Thymus (tissue), 11 donors: Measurements from ENCODE around the gene NBPF20. TPM values are rescaled to one million over a fixed set of nuclear protein-coding genes. Genes with fewer than 3 reads are reported as not detected.
A peak's percentile ranks its signal among the peaks of the same experiment; 100 is the strongest.
"Not testable (repeated sequence)": the region's sequence is repeated elsewhere in the genome, so short reads cannot be mapped to it uniquely, and the experiment has no call there.

Source experiments
- DNase-seq, 9 donors: peaks; one replicate each; pipeline ENCODE4 v3.0.0-alpha.2; 2013; ENCODE audit warnings: low spot score in 9 of 9, low read depth in 6 of 9, missing footprints in 1 of 9
- H3K27ac ChIP-seq, 2 donors: one replicate each; pipeline ENCODE4 v1.5.1; 2013; ENCODE audit warnings: control low read depth in 1 of 2, low read depth in 1 of 2, low read length in 1 of 2, mild to moderate bottlenecking in 1 of 2, moderate library complexity in 1 of 2
- H3K27me3 ChIP-seq, 2 donors: one replicate each; pipeline ENCODE4 v1.5.1; 2013; ENCODE audit warnings: low read length in 1 of 2; ENCODE audit not compliant: control insufficient read depth in 2 of 2, insufficient read depth in 1 of 2
- H3K36me3 ChIP-seq, 2 donors: one replicate each; pipeline ENCODE4 v1.5.1; 2013; ENCODE audit warnings: low read length in 1 of 2, mild to moderate bottlenecking in 1 of 2, moderate library complexity in 1 of 2; ENCODE audit not compliant: control insufficient read depth in 2 of 2, insufficient read depth in 2 of 2
- H3K4me1 ChIP-seq, 2 donors: one replicate each; pipeline ENCODE4 v1.5.1; 2013; ENCODE audit warnings: low read length in 2 of 2; ENCODE audit not compliant: control insufficient read depth in 2 of 2, insufficient read depth in 2 of 2
- H3K4me3 ChIP-seq, 2 donors: one replicate each; pipeline ENCODE4 v1.5.1; 2013; ENCODE audit warnings: low read length in 2 of 2, control low read depth in 1 of 2, mild to moderate bottlenecking in 1 of 2
- H3K9me3 ChIP-seq, 2 donors: one replicate each; pipeline ENCODE4 v1.5.1; 2013; ENCODE audit warnings: low read length in 1 of 2, mild to moderate bottlenecking in 1 of 2; ENCODE audit not compliant: control insufficient read depth in 2 of 2, insufficient read depth in 1 of 2
- WGBS: extraction: QIAGEN DNeasy Blood & Tissue Kit; methylation state at CpG from one replicate; pipeline ENCODE4 v1.1.7; 2013; 5-methylcytosine and 5-hydroxymethylcytosine counted together
- polyA plus RNA-seq: library from polyadenylated mRNA; stranded (reverse); fragments of 200-250 nt; gene quantifications from one replicate; pipeline ENCODE4 v1.2.3, GENCODE V29; 2013
- total RNA-seq: library from RNA; stranded (reverse); fragments of 120-200 nt; gene quantifications from one replicate; pipeline ENCODE4 v1.2.4, GENCODE V29; 2013
- donor health status: healthy.

Gene NBPF20
- total and polyA plus RNA-seq, 2 donors: 1.6 to 2.1 TPM

GRCh38 chr1:145459591-145459990, 34.2 kb upstream of the NBPF20 start:
- not testable (repeated sequence) for H3K27me3 ChIP-seq, H3K4me3 ChIP-seq, H3K9me3 ChIP-seq, DNase-seq, H3K36me3 ChIP-seq, H3K27ac ChIP-seq, H3K4me1 ChIP-seq
- no CpG with 5 or more reads among the region's 27 CpGs for WGBS

- not testable (repeated sequence) for H3K36me3 ChIP-seq, H3K4me1 ChIP-seq, H3K27me3 ChIP-seq, DNase-seq, H3K27ac ChIP-seq, H3K9me3 ChIP-seq, H3K4me3 ChIP-seq
- WGBS: 57% methylated on average over 1 of the region's 1 CpG
Measured at GRCh38 chr1:145459063-145459462, 33.7 kb upstream of the NBPF20 start.

- not testable (repeated sequence) for H3K27me3 ChIP-seq
Measured at GRCh38 chr1:145454824-145455177, 29.4 kb upstream of the NBPF20 start.

GRCh38 chr1:145453873-145454823, 28.7 kb upstream of the NBPF20 start:
- not testable (repeated sequence) for H3K9me3 ChIP-seq, H3K4me1 ChIP-seq, H3K4me3 ChIP-seq, H3K27ac ChIP-seq, DNase-seq, H3K27me3 ChIP-seq, H3K36me3 ChIP-seq
- WGBS: 25% methylated on average over 55 of the region's 86 CpGs

More at GRCh38 chr1:145454824-145455177, 29.4 kb upstream of the NBPF20 start:
- H3K4me1 ChIP-seq, H3K4me3 ChIP-seq, H3K9me3 ChIP-seq, DNase-seq, H3K36me3 ChIP-seq, H3K27ac ChIP-seq: not testable (repeated sequence)
- 76% methylated on average over 2 of the region's 3 CpGs for WGBS

- H3K27me3 ChIP-seq, H3K4me3 ChIP-seq, DNase-seq, H3K27ac ChIP-seq, H3K4me1 ChIP-seq, H3K9me3 ChIP-seq, H3K36me3 ChIP-seq: not testable (repeated sequence)
- WGBS: 69% methylated on average over 2 of the region's 8 CpGs
Measured at GRCh38 chr1:145452506-145452905, 27.1 kb upstream of the NBPF20 start.

GRCh38 chr1:145451914-145452313, 26.5 kb upstream of the NBPF20 start:
- not testable (repeated sequence) for H3K27ac ChIP-seq, H3K4me1 ChIP-seq, H3K9me3 ChIP-seq, H3K27me3 ChIP-seq, H3K4me3 ChIP-seq, H3K36me3 ChIP-seq
- WGBS: 12% methylated on average over 7 of the region's 8 CpGs
- DNase-seq: peak in 3 of 9 donors; percentile 1 to 4 (median 3)

DNA sequence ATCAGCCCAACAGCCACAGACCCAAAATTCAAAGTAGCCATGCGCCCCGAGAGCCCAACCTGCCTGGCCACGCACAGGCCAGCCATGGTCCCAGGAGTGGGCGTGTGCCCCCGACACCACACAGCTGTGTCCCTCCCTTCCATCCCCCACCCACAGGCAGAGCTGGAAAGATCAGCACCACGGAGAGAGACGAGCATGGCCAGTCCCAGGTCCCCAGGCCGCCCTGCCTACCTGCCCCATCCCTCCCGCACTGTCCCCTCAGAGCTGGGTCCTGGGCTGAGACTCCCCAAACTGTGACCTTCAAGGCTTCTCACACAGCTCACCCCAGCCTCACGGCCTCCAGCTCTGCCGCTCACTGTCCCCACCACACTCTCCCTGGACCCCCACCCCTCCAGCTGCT, 19.8 kb upstream of the NBPF20 start:
- H3K27ac ChIP-seq, H3K27me3 ChIP-seq, H3K4me3 ChIP-seq, H3K4me1 ChIP-seq, DNase-seq, H3K36me3 ChIP-seq, H3K9me3 ChIP-seq: not testable (repeated sequence)
- 44% methylated on average over 9 of the region's 11 CpGs for WGBS

- not testable (repeated sequence) for H3K9me3 ChIP-seq, H3K4me3 ChIP-seq, H3K27ac ChIP-seq, DNase-seq, H3K4me1 ChIP-seq, H3K36me3 ChIP-seq, H3K27me3 ChIP-seq
- WGBS: 89% methylated on average over 5 of the region's 5 CpGs
Measured at GRCh38 chr1:145442340-145442739, 16.9 kb upstream of the NBPF20 start.

DNA sequence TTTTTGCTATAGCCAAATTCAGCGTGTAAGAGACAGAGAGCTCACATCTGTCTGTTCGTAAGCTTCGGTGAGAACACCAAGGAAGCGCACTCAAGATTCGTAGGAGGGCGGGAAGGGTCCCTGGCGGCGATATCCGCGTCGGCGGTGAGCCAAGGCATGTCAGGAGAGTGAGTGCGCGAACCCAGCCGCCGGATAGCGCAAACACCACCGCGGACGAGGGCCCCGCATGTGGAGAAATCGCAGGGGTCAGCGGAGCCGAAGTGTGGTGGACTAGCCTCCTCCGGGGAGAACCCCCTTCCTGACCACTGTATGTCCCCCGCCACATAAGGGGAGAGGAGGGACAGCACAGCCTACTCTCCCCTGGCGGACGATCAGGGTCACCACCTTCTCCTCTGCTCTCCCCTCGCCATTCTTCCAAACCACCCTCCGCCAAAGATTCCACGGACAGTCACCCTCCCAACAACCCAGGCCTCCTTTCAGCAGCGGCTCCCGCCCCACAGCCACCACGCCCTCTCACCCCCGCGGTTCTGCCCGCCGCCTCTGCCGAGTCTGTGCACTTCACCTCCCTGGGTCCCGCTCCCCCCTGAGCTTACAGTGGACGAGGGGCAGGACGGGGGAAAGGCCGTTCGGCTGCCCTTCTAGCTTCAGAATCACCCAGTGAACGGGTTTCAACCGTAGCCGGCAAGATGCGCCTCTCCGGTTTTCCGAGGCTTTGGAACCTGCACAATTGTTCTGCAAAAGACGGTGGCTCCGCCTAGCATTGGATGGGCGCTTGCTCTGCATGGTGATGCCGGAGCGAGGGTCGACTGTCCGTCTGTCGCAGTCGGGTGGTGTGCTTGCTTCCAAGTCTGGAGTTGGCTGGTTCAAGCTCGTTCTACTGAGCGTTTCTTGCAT, 6.2 kb upstream of the NBPF20 start:
- peaks cover 6 to 32% of the 10 kb centered on the region in 2 donors for H3K27me3 ChIP-seq

More for the DNA sequence above, 6.2 kb upstream of the NBPF20 start:
- not testable (repeated sequence) for H3K27ac ChIP-seq, DNase-seq, H3K4me1 ChIP-seq, H3K36me3 ChIP-seq, H3K4me3 ChIP-seq, H3K9me3 ChIP-seq
- WGBS: 4% methylated on average over 53 of the region's 61 CpGs
